Measurements from ENCODE around the gene GOLGA6C. TPM values are rescaled to one million over a fixed set of nuclear protein-coding genes. Genes with fewer than 3 reads are reported as not detected.
"Not testable (repeated sequence)": the region's sequence is repeated elsewhere in the genome, so short reads cannot be mapped to it uniquely, and the experiment has no call there.

GOLGA6C gene
- total RNA-seq, 2 experiments from 2014 or later: not detected

DNA sequence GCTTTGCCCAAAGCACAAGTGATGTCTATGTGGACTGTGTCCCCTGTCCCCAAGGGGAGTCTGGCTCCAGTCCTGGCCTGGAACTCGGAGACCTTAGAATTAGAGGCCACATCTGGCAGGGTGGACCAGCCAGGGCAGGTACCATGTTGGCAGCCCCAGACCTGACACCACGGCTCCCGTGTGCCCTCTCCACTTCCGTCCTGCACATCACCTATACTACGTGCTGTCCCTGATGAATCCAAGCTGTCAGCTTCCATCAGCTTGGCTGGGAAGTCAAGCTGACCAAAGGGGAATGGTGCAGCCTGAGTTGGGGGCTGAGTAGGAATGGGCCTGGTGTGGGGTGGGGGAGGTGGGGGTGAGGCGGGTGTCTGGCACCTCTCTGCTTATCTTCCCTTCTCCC, 41.1 kb upstream of the GOLGA6C start:
- POLR2A ChIA-PET: interaction anchor here (1.2 kb wide), 1 partner anchor 21 kb away, joined by 3 read pairs; no protein-coding TSS in a partner anchor
- no peak overlapping the region for H3K27ac Mint-ChIP-seq
- no peaks in the 10 kb centered on the region for H3K9me3 Mint-ChIP-seq
- no peak overlapping the region for H3K4me3 Mint-ChIP-seq
- no peak for DNase-seq
- peaks cover 13% of the 10 kb centered on the region for H3K36me3 Mint-ChIP-seq (ENCODE audit: low read depth)
- H3K27me3 Mint-ChIP-seq: no peaks in the 10 kb centered on the region
- H3K4me1 Mint-ChIP-seq: no peaks in the 10 kb centered on the region
- CTCF ChIA-PET: interaction anchor here (1.2 kb wide), 1 partner anchor 187 kb away, joined by 3 read pairs; no protein-coding TSS in a partner anchor

DNA sequence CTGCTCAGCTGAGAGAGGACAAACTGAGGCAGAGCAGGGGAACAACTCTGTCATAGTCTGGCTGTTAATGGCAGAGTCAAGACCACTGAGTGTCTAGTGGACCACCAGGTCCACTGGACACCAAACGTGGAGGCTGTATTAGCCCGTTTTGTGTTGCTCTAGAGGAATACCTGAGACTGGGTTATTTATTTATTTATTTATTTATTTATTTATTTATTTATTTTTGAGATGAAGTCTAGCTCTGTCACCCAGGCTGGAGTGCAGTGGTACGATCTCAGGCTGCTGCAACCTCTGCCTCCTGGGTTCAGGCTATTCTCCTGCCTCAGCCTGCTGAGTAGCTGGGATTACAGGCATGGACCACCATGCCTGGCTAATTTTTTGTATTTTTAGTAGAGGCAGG, 40.6 kb upstream of the GOLGA6C start:
- H3K4me3 Mint-ChIP-seq; H3K27me3 Mint-ChIP-seq; H3K4me1 Mint-ChIP-seq; CTCF ChIA-PET; DNase-seq; H3K9me3 Mint-ChIP-seq; H3K36me3 Mint-ChIP-seq (ENCODE audit: low read depth); H3K27ac Mint-ChIP-seq: not testable (repeated sequence)
- POLR2A ChIA-PET: interaction anchor here (0.9 kb wide), 1 partner anchor 8 kb away, joined by 3 read pairs; no protein-coding TSS in a partner anchor

DNA sequence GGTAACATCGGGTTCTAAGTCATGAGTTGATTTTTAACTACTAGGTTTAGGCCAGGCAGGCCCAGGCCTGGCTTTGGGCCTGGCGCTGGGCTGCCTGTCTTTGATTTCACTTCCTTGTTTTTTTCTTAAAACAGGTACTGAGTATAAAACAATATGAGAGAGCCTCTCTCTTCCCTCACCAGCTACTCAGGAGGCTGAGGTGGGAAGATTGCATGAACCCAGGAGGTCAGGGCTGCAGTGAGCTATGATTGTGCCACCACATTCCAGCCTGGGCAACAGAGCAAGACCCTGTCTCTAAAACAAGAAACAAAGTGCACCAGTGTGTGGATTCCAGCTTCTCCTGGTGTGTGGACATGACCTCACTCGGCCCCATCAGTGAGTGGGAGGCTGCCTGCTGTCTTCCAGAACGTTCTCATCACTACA, 38.6 kb upstream of the GOLGA6C start:
- H3K27ac Mint-ChIP-seq; CTCF ChIA-PET; DNase-seq; H3K36me3 Mint-ChIP-seq (ENCODE audit: low read depth); H3K4me1 Mint-ChIP-seq; H3K4me3 Mint-ChIP-seq; H3K9me3 Mint-ChIP-seq; H3K27me3 Mint-ChIP-seq: not testable (repeated sequence)
- POLR2A ChIA-PET: interaction anchor here (0.7 to 1.7 kb wide), 4 partner anchors 10 to 182 kb away, joined by 3 to 5 read pairs (median 3); no protein-coding TSS in a partner anchor

DNA sequence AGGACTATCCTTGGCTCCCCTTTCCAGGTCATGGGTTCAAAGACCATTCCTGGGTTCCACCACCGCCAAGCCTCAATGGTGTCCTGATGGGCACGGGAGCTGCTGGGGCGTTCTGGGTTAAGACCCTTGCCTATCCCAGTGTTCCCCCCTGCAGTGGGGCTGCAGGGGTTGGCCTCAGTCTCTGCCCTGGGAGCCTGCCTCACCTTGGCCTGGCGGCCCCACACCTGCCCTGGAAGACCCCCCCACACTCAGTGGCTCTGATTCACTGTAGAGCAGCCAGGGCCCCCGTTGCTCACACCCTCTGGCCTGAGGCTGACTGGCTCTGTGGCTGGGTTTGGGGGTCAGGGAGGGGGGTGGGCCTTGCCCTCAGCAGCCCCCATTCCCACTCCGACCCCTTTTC, 34.4 kb upstream of the GOLGA6C start:
- H3K9me3 Mint-ChIP-seq: no peaks in the 10 kb centered on the region
- no peak overlapping the region for H3K27ac Mint-ChIP-seq
- ChIA-PET CTCF (no interaction called here), POLR2A (no interaction called here)
- no peak overlapping the region for H3K4me3 Mint-ChIP-seq
- no peaks in the 10 kb centered on the region for H3K36me3 Mint-ChIP-seq (ENCODE audit: low read depth)
- peaks cover 10% of the 10 kb centered on the region for H3K27me3 Mint-ChIP-seq
- no peak for DNase-seq
- no peaks in the 10 kb centered on the region for H3K4me1 Mint-ChIP-seq

DNA sequence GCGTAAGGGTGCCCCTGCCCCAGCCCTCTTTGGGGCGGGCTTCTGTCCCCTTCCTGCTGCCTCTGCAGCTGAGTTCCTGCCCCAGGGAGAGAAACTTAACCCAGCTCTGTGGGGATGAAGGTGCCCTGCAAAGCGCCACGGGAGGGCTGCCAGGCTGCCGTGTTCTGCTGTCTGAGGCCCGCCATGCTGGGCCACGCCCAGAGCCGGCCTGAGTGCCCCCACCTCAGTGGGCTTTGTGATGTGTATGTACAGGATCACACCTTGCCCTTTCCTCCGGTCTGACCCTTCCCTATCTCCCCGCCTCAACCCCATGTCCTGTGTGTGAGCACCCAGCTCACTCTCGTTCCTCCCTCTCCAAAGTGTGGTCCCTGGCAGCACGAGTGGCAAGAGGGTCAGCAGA, 33.9 kb upstream of the GOLGA6C start:
- H3K4me1 Mint-ChIP-seq: no peaks in the 10 kb centered on the region
- POLR2A ChIA-PET: no interaction called here

DNA sequence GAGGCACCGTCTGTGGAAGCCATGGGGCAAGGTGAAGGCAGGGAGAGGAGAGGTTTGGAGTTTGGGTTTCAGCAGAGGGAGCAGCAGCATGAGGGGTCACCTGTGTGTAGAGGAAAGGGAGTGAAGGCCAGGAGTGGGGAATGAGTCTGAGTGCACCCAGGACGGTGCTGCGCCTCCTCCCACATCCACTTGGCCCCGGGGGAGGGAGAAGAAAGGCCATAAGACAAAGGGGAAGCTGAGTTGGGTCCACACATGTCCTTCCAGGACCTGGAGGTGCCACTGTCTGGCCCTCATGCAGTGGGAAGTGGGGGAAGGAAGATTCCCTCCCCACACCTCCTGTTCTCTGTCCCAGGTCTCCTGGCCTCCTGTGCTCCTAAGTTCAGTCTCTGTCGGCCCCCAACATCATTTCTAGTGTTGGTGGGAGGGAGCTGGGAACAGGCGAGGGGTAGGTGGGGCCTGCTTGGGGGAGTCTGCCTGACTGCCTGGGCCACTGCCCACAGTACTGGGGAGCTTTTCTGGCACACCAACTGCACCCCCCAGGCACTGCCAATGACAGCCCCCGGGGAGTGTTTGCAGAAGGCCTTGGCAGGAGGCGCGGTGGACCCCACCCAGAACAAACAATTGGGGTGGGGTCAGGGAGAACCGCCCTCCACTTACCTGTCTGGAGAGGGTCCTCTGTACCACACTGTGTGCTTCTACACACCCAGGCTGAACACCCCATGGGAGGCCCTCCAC, 32.9 kb upstream of the GOLGA6C start:
- H3K4me3 Mint-ChIP-seq; DNase-seq; H3K36me3 Mint-ChIP-seq (ENCODE audit: low read depth); H3K4me1 Mint-ChIP-seq; CTCF ChIA-PET; H3K27ac Mint-ChIP-seq; H3K27me3 Mint-ChIP-seq; H3K9me3 Mint-ChIP-seq; POLR2A ChIA-PET: not testable (repeated sequence)

More for the DNA sequence above, 33.9 kb upstream of the GOLGA6C start:
- no peaks in the 10 kb centered on the region for H3K9me3 Mint-ChIP-seq
- H3K27ac Mint-ChIP-seq: no peak overlapping the region
- no peak for DNase-seq
- no peaks in the 10 kb centered on the region for H3K36me3 Mint-ChIP-seq (ENCODE audit: low read depth)
- CTCF ChIA-PET: no interaction called here
- H3K27me3 Mint-ChIP-seq: peaks cover 10% of the 10 kb centered on the region
- no peak overlapping the region for H3K4me3 Mint-ChIP-seq

DNA sequence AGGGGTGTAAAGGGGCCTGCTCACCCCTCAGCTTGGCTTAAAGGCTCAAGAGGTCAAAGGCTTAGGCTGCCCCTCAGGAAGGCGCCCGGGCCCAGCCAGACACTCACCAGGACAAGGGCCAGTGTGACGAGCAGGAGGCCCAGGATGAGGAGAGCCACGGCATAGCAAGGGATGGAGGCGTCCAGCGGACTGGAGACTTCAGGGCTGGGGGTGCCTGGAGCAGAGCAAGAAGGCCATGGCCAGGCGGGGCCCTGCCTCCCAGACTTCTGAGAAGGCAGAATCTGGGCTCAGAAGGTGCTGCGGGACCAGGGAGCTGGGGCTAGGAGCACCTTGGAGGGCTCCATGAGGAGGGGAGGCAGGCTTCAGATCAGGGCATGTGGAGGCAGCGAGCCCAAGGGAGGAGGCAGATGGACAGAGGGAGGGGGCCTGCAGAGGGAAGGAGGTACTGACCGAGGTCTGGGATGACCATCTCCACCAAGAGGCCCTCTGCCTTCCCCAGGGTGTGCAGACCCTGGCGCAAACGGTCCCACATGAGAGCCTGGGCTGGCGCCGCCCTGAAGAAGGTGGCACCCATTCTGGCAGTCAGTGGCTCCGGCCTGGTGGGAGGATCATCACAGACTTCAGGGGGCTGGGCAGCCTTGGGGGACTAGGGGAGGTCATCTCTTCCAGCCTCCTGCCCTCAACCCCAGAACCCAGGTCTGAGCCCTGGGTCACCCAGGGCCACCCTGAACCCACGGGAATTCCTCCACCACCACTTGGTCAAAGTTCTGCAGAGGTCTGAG, 32.0 kb upstream of the GOLGA6C start:
- no peaks in the 10 kb centered on the region for H3K9me3 Mint-ChIP-seq
- no peaks in the 10 kb centered on the region for H3K36me3 Mint-ChIP-seq (ENCODE audit: low read depth)
- no peaks in the 10 kb centered on the region for H3K4me1 Mint-ChIP-seq
- H3K27me3 Mint-ChIP-seq: peaks cover 12% of the 10 kb centered on the region
- H3K27ac Mint-ChIP-seq: no peak overlapping the region
- no peak overlapping the region for H3K4me3 Mint-ChIP-seq
- no peak for DNase-seq
- POLR2A ChIA-PET: no interaction called here
- CTCF ChIA-PET: no interaction called here

DNA sequence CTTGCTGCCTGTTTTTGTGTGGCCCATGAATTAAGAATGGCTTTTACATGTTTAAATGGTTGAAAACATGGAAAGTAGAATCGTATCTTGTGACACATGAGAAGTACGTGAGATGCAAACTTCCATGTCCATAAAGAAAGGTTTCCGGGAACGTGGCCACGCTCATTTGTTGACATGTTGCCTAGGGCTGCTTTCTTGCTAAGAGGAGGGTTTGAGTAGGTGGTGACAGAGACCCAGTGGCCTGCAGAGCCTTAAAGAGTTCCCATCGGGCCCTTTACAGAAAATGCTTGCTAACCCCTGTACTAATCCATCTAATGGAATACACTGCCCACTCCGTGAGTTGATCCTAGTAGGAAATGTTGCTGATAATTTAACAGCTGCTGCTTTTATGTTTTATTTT, 31.0 kb upstream of the GOLGA6C start:
- H3K4me3 Mint-ChIP-seq; POLR2A ChIA-PET; DNase-seq; H3K36me3 Mint-ChIP-seq (ENCODE audit: low read depth); H3K27ac Mint-ChIP-seq; H3K9me3 Mint-ChIP-seq; H3K4me1 Mint-ChIP-seq; CTCF ChIA-PET: not testable (repeated sequence)
- peaks cover 19% of the 10 kb centered on the region for H3K27me3 Mint-ChIP-seq

DNA sequence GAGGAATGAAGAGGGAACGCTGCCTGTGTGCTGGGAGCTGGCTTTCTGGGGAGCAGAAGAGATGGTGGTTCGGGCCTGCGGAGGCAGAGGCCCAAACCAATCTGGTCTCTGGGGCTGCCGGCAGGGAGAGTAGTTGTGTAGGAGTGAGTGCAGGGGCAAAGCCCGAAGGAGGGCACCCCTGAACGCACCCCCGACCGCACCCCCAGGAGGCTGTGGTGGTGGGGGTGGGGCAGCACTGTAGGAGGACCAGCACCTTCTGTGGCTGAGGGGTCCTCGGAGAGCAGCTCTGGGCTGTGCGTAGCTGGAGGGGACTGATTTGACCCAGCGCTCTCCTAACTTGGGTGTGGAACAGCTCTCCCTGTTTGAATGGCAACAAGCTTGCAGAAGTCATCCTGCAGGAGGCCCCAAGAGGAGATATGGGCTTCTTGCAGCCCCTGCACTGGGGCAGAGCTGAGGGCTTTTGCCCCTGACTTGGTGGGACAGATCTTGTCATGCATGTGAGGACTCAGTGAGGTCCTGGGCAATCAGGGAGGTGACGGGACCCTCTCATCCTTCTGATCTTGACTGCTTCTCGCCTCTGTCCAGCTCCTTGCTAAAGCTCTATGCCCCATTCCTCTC, 30.4 kb upstream of the GOLGA6C start:
- no peaks in the 10 kb centered on the region for H3K9me3 Mint-ChIP-seq
- H3K4me1 Mint-ChIP-seq: no peaks in the 10 kb centered on the region
- H3K27me3 Mint-ChIP-seq: peaks cover 24% of the 10 kb centered on the region
- POLR2A ChIA-PET: interaction anchor here (1.3 kb wide), 1 partner anchor 16 kb away, joined by 4 read pairs; no protein-coding TSS in a partner anchor
- no peak overlapping the region for H3K4me3 Mint-ChIP-seq
- no peak overlapping the region for H3K27ac Mint-ChIP-seq
- no peak for DNase-seq
- H3K36me3 Mint-ChIP-seq (ENCODE audit: low read depth): no peaks in the 10 kb centered on the region
- CTCF ChIA-PET: no interaction called here

DNA sequence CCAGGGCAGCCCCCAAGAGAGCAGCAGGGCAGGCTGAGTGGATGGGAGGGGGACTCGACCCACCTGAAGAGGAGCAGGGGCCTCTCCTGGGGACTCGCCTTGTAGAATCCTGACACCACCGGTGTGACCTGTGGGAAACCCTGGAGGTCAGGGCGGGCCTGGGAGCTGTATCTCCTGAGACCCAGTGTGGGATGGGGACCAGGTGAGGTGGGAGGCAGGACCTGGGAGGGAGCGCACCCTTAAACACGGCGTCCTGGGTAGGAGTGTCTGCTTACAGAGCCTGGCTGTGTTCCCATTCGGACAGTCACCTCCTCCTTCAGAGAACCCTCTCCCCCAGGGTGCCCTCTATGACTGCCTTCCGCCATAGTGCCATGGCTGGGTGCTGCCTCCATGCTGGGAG, 29.3 kb upstream of the GOLGA6C start:
- CTCF ChIA-PET: no interaction called here

DNA sequence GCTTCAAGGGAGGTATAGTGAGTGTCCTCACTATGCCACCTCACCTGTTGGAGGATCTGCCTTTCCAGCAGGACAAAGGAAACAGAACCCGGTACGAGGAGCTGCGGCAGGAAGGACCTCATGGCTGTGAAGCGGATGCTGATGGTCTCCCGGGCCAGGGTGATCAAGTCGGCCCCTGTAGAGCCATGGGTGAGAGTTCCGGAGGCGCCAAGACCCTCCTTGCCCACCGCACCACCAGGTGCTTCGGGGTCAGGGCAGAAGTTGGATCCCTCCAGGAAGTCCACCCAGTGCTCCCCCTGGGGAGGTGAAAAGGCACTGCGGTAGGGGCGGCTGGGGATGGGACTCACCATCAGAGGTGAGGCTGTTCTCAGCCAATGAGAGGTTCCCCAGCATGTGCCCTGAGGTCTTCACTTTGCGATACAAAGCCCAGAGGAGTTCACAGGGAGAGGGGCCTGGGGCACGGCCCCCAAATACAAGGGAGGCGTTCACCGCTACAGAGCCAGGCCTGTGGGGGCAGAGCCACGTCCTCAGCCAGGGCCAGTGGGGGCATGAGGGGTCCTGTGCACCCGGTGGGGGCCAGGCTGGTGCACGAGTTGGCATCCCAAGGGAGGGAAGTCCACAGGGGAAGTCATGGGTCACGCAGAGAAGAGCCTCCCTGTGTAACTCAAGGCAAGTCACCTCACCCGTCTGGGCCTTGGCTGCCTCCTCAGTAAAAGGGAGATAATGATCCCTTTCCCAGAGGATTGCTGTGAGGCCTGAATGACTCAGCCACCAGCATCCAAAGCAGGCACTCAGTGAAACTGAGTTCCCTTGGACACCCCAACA, 28.7 kb upstream of the GOLGA6C start:
- Mint-ChIP-seq H3K4me3 (no peak overlapping the region), H3K27ac (no peak overlapping the region), H3K4me1 (no peaks in the 10 kb centered on the region), H3K36me3 (ENCODE audit: low read depth) (no peaks in the 10 kb centered on the region), H3K27me3 (peaks cover 24% of the 10 kb centered on the region), H3K9me3 (no peaks in the 10 kb centered on the region)
- CTCF ChIA-PET: no interaction called here
- POLR2A ChIA-PET: interaction anchor here (1.3 kb wide), 1 partner anchor 18 kb away, joined by 4 read pairs; no protein-coding TSS in a partner anchor
- DNase-seq: no peak

More for the DNA sequence above, 29.3 kb upstream of the GOLGA6C start:
- DNase-seq: no peak
- no peaks in the 10 kb centered on the region for H3K36me3 Mint-ChIP-seq (ENCODE audit: low read depth)
- POLR2A ChIA-PET: interaction anchor here (1.3 kb wide), 1 partner anchor 18 kb away, joined by 4 read pairs; no protein-coding TSS in a partner anchor
- no peaks in the 10 kb centered on the region for H3K9me3 Mint-ChIP-seq
- H3K4me1 Mint-ChIP-seq: no peaks in the 10 kb centered on the region
- H3K27ac Mint-ChIP-seq: no peak overlapping the region
- H3K4me3 Mint-ChIP-seq: no peak overlapping the region
- peaks cover 24% of the 10 kb centered on the region for H3K27me3 Mint-ChIP-seq

DNA sequence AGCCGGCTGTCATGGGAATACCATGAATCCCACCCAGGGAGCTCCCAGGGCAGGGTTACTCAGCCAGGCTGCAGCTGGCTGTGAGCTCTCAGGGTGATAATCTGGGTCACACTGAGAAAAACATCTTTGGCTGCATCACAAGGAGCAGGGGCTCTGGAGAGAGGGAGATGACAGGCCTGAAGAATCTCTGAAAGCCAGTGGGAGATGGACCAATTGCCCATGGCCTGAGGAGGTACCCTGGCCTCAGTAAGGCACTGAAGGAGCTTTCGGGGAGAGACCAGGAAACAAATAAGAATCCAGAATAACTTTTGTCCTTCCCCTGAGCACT, 28.2 kb upstream of the GOLGA6C start:
- no peaks in the 10 kb centered on the region for H3K9me3 Mint-ChIP-seq
- no peaks in the 10 kb centered on the region for H3K4me1 Mint-ChIP-seq
- H3K27ac Mint-ChIP-seq: no peak overlapping the region
- H3K36me3 Mint-ChIP-seq (ENCODE audit: low read depth): no peaks in the 10 kb centered on the region
- CTCF ChIA-PET: no interaction called here
- POLR2A ChIA-PET: interaction anchor here (0.8 kb wide), 1 partner anchor 28 kb away, joined by 3 read pairs; the partner anchor contains the start of gene C15orf39
- no peak overlapping the region for H3K4me3 Mint-ChIP-seq
- H3K27me3 Mint-ChIP-seq: peaks cover 23% of the 10 kb centered on the region
- DNase-seq: no peak

All from activated CD4-positive, alpha-beta memory T cell treated with anti-CD3 and anti-CD28 coated beads, Interleukin-2, amount 10 ng/mL, durations not matched to agents 7 days and 5 days (primary cell).